ENCODE data around the gene HS3ST6.

HS3ST6 gene

DNA sequence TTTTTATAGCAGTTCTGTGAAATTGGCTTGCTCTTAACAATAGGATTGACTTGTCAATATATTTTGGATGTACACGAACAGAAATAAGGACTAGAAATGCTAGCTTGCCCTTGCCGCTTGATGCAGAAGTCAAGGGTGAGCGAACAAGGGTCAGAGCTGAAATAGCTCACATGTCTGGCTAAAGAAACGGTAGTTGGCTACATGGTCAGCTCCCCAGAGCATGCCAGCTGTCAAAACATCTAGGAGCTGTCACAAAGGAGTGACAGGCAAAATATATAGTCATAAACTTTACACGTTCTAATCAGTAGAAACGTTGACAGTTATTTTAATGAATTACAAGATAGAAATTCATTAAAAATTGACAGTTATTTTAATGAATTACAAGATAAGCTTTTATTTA is 43.4 kb downstream of the HS3ST6 start:
- no peak for DNase-seq

GRCh38 chr16:1871974-1872635 is 46.1 kb downstream of the HS3ST6 start, which contains the start of gene MEIOB:
MEIOB (minus strand) TSS chr16:1872164; CDS start chr16:1868175, 3,989 bp downstream.
- peak; percentile 3 for DNase-seq

DNA sequence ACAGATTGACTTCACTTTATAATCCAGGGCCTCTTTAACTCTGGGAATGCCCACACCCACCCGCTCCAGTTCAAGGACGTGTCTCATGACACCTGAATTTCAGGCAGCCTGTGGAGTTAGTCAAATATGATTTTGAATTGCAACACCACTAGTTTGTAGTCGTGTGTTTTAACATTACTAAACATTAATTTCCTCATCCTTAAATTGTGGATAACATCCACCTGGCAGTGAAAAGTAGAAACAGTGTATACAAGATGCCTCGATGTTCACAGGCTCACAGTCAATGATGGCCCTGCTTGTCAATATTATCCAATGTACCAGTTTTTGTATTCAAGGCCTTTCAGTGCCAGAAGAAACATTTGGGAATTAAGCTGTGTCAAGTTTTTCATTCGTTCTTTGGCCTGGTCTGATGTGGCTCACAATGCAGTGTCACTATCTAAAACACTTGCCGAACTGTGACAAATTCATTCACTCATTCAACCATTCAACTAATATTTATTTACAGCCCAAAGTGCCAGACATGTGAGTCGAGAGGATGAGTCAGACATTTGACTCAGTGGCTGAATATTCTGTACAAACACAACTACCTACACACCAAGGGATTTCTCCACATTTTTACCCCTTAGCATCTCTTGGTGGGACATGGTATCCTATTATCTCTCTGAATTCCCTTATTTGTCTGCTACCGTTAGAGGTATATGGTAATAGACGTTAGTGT is 47.7 kb downstream of the HS3ST6 start:
- no peak for DNase-seq

- DNase-seq: no peak
Measured at GRCh38 chr16:1865902-1866690, 52.1 kb downstream of the HS3ST6 start.

DNA sequence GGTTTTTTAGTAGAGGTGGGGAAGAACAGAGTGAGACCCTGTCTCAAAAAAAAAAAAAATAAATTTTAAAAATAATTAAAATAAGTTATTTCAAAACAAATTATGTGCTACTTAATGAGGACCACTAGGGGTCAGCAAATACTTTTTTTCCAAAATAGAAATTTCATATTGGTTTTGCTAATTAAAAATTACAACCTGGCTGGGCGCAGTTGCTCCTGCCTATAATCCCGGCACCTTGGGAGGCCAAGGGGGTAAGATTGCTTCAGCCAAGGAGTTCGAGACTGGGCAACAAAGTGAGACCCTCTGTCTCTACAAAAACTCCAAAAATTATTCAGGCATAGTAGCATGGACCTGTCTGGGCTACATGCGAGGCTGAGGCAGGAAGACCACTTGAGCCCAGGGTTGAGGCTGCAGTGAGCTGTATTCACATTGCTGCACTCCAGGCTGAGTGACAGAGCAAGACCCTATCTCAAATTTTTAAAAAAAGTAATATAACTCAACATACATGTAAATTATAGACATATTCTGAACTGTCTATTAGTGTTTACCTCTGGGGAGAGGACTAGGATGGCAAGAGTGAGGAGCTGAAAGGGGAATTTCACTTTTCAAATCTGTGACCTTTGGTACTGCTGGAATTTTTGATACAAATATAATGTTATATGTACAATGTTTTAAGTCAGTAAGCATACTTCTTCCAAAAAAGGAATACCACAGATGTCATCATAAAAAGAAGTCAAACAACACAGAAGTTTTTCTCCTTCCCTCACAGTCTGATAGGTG is 54.3 kb downstream of the HS3ST6 start:
- DNase-seq: no peak

- DNase-seq: no peak
Measured at GRCh38 chr16:1862394-1862793, 55.8 kb downstream of the HS3ST6 start.

GRCh38 chr16:1861730-1862129 is 56.5 kb downstream of the HS3ST6 start:
- no peak for DNase-seq
